NCI-H2029 treated with DMSO at 0.1 percent for 48 hours (cell line): ENCODE data around the gene SLC7A1.

Source experiments
- DNase-seq: peaks from one replicate; lab custom pipeline; 2025; lab: John Stamatoyannopoulos, UW

Gene SLC7A1

GRCh38 chr13:29509999-29510589 is 85.4 kb downstream of the SLC7A1 start:
- DNase-seq, result no peak

DNA sequence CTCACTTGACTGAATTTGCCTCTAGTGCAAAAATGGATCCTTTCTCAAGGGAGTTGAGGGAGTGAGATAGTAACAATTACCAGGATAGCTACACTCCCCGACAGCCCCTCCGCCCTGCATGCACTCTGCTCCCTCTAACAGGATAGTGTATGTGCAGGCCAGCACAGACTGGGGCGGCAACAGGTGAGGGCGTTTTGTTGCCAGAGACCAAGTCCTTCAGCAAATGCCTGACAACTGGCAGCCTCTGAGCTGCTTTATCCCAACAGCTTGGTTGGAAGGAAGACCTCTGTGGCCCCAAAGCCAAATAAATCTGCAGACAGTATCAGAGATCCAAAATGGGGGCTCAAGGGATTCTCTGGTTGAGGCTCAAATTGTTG is 86.6 kb downstream of the SLC7A1 start:
- no peak for DNase-seq

GRCh38 chr13:29508130-29508875 is 87.2 kb downstream of the SLC7A1 start:
- DNase-seq, result no peak

GRCh38 chr13:29507356-29507755 is 88.1 kb downstream of the SLC7A1 start:
- DNase-seq, result no peak

GRCh38 chr13:29505950-29506349 is 89.5 kb downstream of the SLC7A1 start:
- no peak for DNase-seq

- DNase-seq, result no peak
Observed at GRCh38 chr13:29505511-29505910, 90.0 kb downstream of the SLC7A1 start.

DNA sequence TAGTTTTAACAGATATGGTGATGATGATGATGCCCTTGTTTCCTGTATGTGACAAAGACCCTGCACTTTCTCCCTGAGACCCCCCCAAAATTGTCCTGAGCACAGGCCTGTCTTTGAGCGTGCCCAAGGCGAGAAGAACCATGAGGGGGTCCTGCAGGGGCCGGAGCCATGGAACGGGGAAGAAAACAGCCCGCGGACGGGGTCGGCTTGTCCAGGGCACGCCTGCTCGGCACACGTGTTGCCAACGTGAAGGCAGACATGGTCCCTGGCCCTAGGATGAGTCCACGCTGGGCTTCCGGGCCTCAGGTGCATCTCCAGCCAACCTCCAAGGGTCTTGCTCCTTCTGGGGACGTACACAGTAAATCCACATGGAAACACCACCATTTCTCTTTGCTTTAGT is 90.8 kb downstream of the SLC7A1 start:
- no peak for DNase-seq

GRCh38 chr13:29503041-29503837 is 92.2 kb downstream of the SLC7A1 start:
- no peak for DNase-seq

DNA sequence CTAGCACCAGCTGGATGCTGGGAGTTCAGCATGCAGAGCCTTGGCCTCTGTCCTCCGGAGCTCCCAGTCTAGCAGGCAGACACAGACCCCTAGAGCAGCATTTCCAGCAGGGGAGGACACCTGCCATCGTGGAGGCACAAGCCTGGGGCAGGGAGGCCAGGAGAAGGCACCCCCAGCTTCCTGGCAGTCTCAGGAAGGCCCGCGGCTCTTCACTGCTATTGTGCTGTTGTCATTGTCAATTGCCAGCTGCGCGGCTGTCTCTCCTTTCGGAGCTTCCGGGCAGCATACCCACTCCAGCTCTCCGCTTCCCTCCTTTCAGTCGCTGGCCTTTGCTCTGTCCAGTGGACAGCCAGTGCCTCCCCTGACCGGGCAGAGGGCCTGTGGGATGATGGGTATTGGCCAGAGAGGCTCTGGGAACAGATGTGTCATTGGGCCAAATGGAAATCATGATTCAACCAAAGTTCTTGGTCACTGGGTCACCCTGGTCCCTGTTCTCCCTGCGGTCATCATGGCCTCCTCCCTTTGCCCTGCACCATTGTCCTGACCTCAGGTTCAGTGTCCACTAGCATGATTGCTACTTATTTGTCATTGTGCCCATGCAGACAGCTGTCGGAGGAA is 93.0 kb downstream of the SLC7A1 start:
- DNase-seq, result no peak

GRCh38 chr13:29501674-29502073 is 93.8 kb downstream of the SLC7A1 start:
- DNase-seq, result no peak

- no peak for DNase-seq
Observed at GRCh38 chr13:29500386-29500785, 95.1 kb downstream of the SLC7A1 start.

DNA sequence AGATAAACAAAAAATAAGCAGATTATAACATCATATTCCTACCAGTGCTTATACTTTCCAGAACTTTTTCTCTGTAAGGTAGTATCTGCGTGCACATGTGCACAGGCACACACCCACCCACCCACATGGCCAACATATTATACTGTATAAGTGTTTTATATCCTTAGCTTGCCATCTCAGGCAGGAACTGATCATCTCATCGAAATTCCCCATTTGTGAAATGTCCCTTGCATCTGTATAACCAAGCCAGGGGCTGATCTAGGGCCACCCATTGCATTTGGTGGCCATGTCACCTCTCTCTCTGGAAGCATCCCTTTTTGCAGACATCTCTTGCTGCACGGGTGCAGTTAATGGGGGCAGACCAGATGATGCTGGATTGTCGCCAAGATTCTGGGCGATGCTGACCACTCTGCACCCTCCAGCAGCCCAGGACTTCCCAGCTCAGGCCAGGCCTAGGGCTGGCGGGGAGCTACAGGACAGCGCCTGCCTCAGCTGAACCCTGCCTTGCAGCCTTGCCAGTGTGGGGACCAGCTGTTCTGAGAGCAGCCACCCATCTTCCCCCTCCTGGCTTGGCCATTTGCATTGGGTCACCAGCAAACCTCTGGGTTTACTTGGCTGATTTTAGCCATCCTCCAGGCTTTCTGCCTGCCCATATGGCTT is 95.9 kb downstream of the SLC7A1 start:
- no peak for DNase-seq

DNA sequence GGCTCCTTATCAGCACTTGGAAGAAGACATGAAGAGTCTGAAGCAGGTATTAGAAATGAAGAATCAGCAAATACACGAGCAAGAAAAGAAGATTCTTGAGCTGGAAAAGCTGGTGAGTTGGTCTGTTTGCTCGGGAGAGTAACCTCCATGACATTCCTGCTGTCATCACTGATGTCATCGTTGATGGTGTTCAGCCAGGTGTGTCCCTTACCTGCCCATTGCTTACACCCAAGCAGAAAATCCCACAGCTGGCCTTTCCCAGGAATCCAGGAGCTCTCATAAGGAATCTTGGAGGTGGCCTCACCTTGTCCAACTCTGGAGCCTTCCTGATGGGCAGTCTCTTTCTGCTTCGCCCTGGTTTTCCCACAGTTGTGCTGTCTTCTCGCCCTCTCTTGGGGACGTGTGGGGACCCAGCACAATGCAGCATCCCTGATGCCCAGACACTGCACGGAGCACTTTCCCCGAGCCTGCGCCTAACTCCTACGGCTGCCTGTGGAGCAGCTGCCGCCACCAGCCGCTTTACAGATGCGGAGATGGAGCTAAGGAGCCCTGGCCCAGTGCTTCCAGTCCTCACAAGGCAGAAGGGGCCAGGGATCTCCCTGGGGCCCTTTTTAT is 97.0 kb downstream of the SLC7A1 start:
- no peak for DNase-seq

DNA sequence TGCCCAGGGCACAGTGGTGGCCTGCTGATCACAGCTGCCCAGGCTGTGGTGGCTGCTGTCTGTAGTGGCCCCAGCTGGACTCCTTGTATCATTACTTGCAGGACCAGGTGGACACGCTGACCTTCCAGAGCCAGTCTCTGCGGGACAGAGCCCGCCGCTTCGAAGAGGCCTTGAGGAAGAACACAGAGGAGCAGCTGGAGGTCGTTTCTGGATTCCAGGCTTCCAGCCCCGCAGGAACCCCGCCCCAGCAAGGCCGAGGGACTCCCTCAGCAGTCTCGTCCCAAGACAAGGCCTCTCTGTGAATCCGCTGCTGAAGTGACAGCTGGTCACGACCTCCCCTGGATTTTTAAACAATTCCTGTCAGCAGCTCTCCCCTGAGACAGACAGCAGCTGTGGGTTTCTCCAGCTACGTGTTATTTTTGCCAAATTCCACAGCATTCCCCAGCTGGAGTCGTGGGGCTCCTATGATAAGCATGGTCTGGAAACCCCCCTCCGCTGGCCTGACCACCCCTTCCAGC is 98.3 kb downstream of the SLC7A1 start:
- DNase-seq, result no peak

DNA sequence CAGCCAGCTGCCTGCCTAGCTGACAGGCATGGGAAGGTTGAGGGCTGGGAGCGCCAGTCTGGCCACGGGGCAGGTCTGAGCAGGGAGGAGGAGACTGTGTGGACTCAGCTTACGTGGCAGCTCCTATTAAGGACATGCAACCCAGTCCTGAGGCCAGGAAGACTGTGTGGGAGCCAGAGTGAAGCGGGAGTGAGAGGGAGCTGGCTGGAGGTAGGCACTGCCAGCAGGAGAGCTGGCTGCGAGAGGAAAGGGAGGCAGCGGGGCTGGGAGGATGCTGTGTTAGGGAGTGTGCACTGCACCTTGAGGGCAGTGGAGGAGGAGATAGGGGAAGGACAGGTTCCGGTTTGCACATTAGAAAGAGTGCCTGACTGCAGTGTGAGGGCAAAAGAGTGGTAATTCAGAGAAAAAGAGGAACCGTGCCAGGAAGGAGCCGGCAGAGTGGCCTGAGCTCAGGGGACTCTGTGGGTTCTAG is 99.2 kb downstream of the SLC7A1 start:
- DNase-seq, result no peak

GRCh38 chr13:29494520-29494919 is 101.0 kb downstream of the SLC7A1 start:
- no peak for DNase-seq

DNA sequence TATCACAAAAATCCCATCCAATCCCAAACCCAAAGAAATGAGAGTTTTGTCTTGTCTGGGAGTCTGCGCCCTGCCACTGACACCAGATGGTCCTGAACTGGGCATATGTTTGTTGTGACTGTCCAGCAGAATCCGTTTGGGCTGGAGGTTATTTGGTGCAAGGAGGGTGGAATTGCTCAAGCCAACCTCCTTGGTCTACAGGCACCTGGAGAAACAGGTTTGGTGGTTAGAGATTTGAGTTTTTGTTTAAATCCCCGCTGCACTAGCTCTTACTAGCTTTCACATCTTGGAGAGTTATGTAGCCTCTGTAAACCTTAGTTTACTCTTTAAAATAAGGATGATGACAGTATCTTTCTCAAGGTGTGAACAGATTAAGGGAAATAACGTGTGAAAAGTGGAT is 101.7 kb downstream of the SLC7A1 start:
- DNase-seq, result no peak

DNA sequence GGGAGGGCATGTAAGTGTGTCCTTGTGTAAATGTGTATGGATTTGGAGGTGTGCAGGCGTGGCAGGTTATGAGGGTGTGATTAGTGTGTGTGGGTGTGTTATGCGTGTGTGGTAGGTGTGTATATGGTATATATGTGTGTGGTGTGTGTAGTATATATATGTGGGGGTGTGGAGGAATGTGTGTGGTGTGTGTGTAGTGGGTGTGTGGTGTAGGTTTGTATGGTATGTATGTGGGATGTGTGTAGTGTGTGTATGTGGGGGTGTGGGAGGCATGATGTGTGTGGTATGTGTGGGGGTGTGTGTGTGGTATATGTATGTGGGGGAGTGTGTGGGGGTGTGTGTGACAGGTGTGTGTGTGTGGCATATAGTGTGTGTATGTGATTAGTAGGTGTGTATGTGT is 104.2 kb downstream of the SLC7A1 start:
- no peak for DNase-seq

DNA sequence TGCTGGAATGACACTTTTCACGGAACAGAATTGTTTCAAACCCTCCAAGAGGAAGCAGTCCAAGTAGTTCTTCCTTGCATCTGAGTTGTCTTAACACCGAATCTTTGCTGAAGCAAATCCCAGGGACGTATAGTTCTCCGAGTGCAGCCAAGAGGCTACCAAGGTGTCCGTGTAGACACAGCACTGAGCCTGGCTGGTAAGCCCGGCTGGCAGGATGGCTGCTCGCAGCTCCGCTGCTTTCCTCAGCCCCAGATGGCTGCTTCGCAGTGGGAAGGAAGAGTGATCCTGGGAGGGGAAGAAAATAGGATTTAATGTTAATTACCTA is 105.0 kb downstream of the SLC7A1 start:
- no peak for DNase-seq

GRCh38 chr13:29489650-29490560 is 105.6 kb downstream of the SLC7A1 start:
- no peak for DNase-seq
